Activated CD8-positive, alpha-beta memory T cell treated with anti-CD3 and anti-CD28 coated beads, Interleukin-2, amount 50 U/mL, for 4 hours (primary cell): ENCODE results near the gene TRIM46.
"Not testable (repeated sequence)": the region's sequence is repeated elsewhere in the genome, so short reads cannot be mapped to it uniquely, and the experiment has no call there.

Experiments
- DNase-seq: peaks from one replicate; pipeline ENCODE4 v3.0.0-alpha.2; 2020

Gene TRIM46

DNA sequence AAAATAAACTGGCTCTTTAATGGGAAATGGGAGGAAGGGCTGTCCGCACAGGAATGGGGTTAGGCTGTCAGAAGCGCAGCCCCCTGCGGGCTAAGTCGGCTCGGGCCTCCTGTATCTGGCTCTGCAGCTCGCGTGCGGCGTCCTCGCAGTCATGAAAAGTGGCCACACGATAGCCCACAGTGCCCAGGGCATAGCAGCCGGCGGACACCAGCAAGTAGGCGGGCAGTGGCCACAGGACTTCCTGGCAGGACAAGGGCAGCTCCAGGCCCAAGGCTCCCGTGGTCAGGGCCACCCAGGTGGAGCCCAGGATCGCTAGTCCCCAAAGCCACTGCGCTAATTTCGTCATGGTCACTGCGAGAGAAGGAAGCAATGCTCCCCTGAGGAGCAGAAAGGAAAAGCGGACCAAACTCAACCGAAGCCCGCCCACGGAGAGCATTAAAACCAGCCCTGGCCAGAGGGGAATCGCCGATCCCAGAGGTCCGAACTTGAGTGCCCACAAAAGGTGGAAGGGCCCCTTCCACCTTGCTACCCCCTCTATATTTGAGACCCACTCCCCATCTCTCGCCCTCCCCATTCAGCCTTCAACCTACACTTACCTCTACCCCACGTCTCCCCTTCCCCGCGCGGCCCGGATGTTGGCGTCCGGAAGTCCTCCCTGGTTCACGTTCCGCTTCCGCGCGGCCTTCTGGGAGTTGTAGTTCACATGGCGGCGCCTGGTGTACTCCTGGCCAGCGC, 33.6 kb upstream of the TRIM46 start, which contains the start of gene DPM3:
DPM3 (minus strand) TSS at position 637 of the 735 bp plus-strand sequence; CDS start at position 346, 291 bp downstream.
- DNase-seq = peak; percentile 91

DNA sequence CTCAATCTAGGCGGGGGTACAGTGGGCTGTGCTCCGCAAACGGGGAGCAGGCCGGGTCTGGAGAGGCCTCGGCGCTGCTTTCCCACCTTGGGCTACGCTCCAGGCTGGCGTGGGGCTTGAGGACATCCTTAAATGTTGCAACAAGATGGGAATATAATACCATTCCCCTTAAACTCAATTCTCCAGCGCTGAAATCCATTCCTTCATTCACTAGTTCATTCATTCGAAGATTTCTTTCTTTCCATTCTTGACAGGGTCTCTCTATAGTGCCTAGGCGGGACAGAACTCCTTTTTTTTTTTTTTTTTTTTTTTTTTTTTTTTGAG, 33.1 kb upstream of the TRIM46 start:
- no peak for DNase-seq

DNA sequence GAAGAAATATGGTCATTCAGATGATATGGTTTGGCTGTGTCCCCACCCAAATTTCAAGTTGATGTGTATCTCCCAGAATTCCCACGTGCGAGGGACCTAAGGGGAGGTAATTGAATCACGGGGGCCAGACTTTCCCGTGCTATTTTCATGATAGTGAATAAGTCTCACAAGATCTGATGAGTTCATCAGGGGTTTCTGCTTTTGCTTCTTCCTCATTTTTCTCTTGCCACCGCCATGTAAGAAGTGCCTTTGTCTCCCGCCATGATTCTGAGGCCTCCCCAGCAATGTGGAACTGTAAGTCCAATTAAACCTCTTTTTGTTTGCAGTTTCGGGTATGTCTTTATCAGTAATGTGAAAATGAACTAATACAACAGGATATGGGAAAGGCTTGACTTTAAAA, 31.9 kb upstream of the TRIM46 start:
- DNase-seq = no peak

- no peak for DNase-seq
Observed at GRCh38 chr1:155145491-155145890, 28.2 kb upstream of the TRIM46 start.

GRCh38 chr1:155155996-155156643, 17.5 kb upstream of the TRIM46 start:
- DNase-seq = not testable (repeated sequence)

DNA sequence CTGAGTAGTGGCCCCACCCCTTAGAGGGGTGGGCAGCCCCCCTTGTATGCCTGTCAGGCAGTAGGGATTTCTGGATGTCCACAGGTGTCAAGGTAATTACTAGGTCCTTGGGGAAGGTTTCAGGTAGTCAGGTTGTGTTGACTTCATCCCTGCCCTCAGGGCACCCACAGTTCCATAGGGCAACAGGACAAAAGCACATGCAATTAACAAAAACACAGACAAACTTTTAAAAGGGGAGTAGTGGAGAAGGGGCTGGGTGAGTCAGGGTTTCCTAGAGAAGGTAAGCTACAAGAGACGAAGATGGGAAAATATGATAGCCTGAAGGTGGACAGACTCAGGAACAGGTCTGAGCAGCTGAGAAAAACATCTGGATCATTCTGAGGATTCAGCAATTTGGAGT, 14.7 kb upstream of the TRIM46 start:
- no peak for DNase-seq

DNA sequence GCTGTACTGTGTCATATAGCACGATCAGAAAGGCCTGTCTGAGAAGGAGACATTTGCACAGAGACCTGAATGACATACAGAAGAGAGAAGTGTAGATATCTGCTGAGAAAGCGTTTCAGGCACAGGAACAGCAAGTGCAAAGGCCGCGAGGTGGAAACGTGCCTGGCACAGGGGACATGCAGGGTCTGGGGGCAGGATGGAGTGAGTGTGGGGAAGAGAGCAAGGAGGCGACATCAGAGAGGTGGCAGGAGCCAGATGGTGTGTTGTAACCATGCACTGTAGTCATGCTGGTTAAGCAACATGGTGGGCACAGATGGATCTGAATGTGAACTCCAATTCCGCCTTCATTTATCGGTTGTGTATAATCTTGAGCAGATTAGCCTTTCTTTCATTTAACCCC, 13.5 kb upstream of the TRIM46 start:
- DNase-seq = no peak

GRCh38 chr1:155162631-155163030, 11.0 kb upstream of the TRIM46 start:
- not testable (repeated sequence) for DNase-seq

DNA sequence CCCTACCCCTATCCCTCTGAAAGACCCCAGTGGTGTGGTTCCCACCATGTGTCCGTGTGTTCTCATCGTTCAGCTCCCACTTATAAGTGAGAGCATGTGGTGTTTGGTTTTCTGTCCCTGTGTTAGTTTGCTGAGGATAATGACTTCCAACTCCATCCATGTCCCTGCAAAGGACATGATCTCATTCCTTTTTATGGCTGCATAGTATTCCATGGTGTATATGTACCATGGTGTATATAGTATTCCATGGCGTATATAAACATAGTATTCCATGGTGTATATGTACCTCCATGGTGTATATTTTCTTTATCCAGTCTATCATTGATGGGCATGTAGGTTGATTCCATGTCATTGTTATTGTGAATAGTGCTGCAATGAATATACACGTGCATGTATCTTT, 9.9 kb upstream of the TRIM46 start:
- not testable (repeated sequence) for DNase-seq

DNA sequence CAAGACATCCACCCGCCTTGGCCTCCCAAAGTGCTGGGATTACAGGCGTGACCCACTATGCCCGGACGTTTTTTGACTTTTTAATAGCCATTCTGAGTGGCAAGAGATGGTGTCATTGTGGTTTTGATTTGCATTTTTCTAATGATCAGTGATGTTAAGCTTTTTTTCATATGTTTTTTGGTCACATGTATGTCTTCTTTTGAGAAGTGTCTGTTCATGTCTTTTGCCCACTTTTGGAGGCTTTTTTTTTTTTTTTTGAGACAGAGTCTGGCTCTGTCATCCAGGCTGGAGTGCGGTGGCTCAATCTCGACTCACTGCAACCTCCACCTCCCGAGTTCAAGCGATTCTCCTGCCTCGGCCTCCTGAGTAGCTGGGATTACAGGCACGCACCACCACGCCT, 9.0 kb upstream of the TRIM46 start:
- not testable (repeated sequence) for DNase-seq

- DNase-seq = no peak
Observed at GRCh38 chr1:155166051-155166470, 7.6 kb upstream of the TRIM46 start.

DNA sequence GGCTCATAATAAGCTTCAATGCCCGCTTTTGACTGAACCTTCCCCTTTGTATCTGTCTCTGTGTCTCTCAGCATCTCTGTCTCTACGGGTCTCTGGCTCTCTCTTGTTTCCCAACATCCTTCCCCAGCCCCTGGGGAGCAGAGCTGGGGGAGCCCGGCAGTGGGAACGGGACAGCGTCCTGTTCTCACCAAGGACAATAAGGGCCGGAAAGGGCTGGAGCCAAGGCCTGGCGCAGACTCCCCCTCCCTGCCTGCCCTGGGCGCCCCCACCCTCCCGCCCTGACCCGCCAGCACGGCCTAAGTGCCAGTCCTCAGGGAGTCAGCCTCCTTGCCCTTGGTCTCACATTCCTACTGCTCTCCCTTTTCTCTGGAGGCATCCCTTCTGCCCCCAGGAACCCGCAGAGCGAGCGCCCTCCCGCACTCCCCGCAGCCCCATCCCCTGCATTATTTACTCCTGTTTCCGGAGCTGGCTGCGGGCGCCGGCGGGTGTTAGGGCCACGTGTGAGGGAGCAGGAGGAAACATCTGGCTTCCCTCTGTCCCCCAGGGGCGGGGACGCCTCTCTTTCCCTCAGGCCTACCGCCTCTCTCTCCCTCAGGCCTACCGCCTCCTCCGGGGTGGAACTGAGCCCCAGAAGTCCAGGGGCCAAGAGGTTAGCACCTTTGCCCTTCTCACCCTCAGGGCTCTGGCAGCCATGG, 7.0 kb upstream of the TRIM46 start:
- DNase-seq = no peak

- DNase-seq = peak; percentile 84
Observed at GRCh38 chr1:155167166-155168104, 6.2 kb upstream of the TRIM46 start.

DNA sequence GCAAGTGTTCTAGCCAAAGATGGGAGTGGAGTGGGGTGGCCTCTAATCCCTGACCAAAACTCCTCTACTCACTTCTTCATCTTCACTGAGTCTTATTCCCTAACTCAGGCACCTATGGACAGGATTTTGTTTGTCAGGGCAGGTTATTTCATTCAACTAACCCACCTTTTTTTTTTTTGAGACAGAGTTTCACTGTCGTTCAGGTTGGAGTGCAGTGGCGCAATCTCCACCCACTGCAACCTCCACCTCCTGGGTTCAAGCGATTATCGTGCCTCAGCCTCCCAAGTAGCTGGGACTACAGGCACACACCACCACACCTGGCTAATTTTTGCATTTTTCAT, 5.6 kb upstream of the TRIM46 start:
- not testable (repeated sequence) for DNase-seq

DNA sequence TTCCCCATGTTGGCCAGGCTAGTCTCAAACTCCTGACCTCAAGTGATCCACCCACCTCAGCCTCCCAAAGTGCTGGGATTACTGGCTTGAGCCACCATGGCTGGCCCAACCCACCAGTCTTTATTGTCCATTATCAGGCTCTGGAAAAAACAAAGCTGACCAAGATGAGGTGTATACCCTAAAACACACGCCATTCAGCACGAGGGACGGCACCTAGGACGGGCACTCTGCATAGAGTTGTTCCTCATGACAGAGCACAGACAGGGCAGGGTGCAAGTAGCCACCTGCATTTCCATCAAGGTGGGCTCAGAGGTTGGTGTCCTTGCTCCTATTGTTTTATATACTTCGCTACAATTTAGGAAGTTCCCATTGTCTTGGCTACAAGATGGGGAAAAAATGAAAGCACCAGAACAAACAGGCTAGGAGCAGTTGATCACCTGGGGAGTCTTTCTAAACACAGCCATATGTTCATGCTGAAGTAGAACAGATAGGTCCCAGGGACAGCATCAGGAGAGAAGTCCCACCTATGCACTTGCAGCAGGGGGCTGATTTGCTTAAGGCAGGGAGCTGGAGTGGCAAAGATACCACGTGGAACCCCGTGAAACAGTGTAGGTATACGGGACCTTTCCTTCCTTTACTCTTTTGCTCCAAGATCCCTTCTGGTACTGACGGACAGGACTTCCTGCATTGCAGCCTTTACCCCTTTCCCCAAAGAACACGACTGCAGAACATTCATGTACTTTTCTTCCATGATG, 5.0 kb upstream of the TRIM46 start:
- DNase-seq = no peak

GRCh38 chr1:155169541-155169940, 4.1 kb upstream of the TRIM46 start:
- DNase-seq = no peak

DNA sequence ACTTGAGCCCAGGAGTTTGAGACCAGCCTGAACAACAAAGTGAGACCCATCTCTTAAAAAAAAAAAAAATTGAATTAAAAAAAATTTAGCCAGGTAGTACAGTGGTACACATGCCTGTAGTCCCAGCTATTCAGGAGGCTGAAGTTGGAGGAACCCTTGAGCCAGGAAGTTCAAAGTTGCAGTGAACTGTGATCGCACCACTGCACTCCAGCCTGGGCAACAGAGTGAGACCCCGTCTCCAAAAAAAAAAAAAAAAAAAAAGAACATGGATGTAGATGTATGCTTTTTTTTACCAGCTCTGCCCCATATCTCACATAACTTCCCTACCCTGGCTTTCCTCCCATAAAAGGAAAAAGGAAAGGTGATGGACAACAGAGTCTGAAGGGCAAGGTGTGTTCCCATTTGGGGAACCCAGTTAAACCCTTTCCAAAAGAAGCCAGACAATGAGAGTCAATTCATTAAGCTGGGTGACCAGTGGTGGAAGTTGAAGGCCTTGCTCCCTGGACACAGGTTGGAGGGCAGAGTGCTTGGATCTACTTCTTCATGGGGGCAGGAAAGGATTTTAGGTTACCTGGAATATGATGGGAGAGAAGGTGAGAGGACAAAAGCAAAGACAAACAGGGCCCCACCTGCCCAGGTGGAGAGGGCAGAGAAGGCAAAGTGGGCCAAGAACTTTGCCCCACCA, 3.4 kb upstream of the TRIM46 start:
- DNase-seq = no peak

DNA sequence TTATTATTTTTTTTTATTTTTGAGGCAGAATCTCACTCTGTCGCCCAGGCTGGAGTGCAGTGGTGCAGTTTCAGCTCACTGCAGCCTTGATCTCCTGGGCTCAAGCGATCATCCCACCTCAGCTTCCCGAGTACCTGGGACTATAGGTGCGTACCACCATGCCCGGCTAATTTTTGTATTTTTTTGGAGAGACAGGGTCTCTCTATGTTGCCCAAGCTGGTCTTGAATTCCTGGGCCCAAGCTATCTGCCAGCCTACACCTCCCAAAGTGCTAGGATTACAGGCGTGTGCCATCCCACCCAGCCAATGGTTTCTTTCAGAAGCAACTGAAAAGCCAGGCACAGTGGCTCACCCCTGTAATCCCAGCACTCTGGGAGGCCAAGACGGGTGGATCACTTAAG, 2.8 kb upstream of the TRIM46 start:
- no peak for DNase-seq

DNA sequence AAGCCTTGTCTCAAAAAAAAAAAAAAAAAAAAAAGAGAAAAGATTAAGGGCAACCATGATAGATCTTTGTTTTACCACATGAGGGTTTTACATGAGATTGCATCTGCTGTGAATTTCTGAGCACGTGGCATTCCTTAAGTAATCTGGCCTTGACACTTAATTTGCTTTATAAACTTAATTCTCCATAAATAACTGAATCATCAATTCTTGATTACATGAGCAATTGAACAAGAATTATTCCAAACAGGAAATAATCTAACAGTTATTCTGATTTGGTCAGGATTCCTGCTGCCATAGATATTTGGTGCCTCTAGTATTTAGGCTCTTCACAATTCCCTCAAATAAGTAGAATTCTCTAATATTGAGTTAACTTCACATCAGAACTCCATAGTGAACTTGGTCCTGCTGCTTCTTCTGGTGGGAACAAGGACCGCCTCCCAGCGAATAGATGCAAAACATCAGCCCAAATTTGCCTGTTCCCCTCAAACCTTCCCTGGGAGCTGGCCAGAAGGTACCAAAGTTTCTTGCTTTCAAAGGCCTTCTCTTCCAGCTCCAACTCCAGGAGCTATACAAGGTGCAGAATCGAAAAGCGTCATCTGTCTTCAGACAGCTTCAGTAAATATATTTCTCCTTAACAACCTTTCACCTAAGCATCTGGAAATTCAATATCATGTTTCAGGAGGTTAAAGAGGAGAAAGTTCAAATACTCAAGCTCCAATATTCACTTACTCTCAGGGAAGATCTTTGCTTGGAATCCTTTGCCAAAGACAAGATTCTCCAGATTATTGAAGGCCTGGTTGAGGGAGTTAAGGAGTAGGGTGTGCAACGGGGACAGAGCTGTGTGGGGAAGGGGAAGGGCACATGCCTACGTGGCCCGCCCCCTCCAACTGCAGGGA, 1.6 kb upstream of the TRIM46 start:
- no peak for DNase-seq

- peak; percentile 92 for DNase-seq
Observed at GRCh38 chr1:155172732-155173477, 744 bp upstream of the TRIM46 start, which contains the start of gene KRTCAP2. KRTCAP2 (minus strand) TSS chr1:155173304; CDS start chr1:155173224, 80 bp downstream.
